ENCODE measurements around the gene STOML1. TPM values are rescaled to one million over a fixed set of nuclear protein-coding genes. Genes with fewer than 3 reads are reported as not detected.

The STOML1 gene
- total and polyA plus RNA-seq, 9 of the 15 experiments (the other 6 are each of a cell fraction or from before 2014, with no cell fraction given) = 0.25 to 9.7 (median 4.6) TPM

DNA sequence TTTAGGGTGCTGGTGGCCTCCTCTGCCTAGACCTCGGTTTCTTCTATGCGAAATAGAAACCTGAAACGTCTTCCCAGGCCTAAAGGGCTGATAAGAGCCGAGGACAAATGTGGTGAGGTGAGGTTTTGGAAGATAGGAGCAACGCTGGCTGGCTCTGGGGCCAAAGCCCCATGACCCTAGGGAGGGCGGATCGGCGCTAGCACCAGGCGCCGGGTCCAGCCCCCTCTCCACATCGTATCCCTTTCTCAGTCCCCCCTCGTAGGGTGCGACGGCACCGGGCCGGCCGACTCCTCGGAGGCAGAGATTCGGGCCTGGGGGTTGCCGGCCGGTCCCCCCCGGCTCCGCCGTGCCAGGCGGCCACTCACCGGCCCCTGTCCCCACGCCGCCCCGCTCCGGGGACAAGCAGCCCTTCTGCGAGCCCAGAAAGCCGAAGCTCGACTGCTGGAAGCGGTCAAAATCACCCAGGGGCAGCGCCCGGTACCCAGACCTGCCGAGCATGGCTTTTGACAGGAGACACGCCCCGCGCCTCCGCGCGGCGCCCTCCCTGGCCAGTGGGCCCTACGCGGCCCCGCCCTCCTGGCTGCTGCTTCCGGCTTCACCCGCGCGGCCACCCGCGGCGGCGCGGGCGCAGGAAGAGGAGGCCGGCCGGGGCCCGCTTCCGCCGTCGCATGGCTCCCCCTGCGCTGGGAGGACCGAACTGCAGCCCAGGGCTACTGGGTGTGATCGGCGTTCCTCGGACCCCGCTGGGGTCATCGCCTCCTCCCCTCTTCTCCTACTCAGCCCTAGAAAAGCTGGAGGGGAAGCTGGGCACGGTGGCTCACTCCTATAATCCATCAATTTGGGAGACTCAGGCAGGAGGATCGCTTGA is at the start of gene STOML1 (continued):
- TF ChIP-seq, protein P1, sequence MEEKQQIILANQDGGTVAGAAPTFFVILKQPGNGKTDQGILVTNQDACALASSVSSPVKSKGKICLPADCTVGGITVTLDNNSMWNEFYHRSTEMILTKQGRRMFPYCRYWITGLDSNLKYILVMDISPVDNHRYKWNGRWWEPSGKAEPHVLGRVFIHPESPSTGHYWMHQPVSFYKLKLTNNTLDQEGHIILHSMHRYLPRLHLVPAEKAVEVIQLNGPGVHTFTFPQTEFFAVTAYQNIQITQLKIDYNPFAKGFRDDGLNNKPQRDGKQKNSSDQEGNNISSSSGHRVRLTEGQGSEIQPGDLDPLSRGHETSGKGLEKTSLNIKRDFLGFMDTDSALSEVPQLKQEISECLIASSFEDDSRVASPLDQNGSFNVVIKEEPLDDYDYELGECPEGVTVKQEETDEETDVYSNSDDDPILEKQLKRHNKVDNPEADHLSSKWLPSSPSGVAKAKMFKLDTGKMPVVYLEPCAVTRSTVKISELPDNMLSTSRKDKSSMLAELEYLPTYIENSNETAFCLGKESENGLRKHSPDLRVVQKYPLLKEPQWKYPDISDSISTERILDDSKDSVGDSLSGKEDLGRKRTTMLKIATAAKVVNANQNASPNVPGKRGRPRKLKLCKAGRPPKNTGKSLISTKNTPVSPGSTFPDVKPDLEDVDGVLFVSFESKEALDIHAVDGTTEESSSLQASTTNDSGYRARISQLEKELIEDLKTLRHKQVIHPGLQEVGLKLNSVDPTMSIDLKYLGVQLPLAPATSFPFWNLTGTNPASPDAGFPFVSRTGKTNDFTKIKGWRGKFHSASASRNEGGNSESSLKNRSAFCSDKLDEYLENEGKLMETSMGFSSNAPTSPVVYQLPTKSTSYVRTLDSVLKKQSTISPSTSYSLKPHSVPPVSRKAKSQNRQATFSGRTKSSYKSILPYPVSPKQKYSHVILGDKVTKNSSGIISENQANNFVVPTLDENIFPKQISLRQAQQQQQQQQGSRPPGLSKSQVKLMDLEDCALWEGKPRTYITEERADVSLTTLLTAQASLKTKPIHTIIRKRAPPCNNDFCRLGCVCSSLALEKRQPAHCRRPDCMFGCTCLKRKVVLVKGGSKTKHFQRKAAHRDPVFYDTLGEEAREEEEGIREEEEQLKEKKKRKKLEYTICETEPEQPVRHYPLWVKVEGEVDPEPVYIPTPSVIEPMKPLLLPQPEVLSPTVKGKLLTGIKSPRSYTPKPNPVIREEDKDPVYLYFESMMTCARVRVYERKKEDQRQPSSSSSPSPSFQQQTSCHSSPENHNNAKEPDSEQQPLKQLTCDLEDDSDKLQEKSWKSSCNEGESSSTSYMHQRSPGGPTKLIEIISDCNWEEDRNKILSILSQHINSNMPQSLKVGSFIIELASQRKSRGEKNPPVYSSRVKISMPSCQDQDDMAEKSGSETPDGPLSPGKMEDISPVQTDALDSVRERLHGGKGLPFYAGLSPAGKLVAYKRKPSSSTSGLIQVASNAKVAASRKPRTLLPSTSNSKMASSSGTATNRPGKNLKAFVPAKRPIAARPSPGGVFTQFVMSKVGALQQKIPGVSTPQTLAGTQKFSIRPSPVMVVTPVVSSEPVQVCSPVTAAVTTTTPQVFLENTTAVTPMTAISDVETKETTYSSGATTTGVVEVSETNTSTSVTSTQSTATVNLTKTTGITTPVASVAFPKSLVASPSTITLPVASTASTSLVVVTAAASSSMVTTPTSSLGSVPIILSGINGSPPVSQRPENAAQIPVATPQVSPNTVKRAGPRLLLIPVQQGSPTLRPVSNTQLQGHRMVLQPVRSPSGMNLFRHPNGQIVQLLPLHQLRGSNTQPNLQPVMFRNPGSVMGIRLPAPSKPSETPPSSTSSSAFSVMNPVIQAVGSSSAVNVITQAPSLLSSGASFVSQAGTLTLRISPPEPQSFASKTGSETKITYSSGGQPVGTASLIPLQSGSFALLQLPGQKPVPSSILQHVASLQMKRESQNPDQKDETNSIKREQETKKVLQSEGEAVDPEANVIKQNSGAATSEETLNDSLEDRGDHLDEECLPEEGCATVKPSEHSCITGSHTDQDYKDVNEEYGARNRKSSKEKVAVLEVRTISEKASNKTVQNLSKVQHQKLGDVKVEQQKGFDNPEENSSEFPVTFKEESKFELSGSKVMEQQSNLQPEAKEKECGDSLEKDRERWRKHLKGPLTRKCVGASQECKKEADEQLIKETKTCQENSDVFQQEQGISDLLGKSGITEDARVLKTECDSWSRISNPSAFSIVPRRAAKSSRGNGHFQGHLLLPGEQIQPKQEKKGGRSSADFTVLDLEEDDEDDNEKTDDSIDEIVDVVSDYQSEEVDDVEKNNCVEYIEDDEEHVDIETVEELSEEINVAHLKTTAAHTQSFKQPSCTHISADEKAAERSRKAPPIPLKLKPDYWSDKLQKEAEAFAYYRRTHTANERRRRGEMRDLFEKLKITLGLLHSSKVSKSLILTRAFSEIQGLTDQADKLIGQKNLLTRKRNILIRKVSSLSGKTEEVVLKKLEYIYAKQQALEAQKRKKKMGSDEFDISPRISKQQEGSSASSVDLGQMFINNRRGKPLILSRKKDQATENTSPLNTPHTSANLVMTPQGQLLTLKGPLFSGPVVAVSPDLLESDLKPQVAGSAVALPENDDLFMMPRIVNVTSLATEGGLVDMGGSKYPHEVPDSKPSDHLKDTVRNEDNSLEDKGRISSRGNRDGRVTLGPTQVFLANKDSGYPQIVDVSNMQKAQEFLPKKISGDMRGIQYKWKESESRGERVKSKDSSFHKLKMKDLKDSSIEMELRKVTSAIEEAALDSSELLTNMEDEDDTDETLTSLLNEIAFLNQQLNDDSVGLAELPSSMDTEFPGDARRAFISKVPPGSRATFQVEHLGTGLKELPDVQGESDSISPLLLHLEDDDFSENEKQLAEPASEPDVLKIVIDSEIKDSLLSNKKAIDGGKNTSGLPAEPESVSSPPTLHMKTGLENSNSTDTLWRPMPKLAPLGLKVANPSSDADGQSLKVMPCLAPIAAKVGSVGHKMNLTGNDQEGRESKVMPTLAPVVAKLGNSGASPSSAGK (IDR thresholded peaks at IDR 0.05) = no peak
- TF ChIP-seq ZNF146 (CRISPR knock-in tag; IDR thresholded peaks at IDR 0.05; ENCODE audit: unreplicated experiment) (no peak), BDP1 (IDR thresholded peaks at IDR 0.05; ENCODE audit: insufficient read depth, insufficient read length) (no peak), KLF16 (IDR thresholded peaks at IDR 0.05) (peak; percentile 46; the same call in 1 of the 2 replicates), BCOR (IDR thresholded peaks at IDR 0.05) (no peak), NR1H2 (CRISPR knock-in tag; IDR thresholded peaks at IDR 0.05) (no peak), SREBF1 (IDR thresholded peaks at IDR 0.05; ENCODE audit: borderline replicate concordance, low read depth, low read length) (no peak; the same call in 1 of the 2 replicates), EGR1 (conservative IDR thresholded peaks at IDR 0.05) (no peak; the same call in 1 of the 2 replicates), MAZ (CRISPR knock-in tag; conservative IDR thresholded peaks at IDR 0.05 in 1 of 2, IDR thresholded peaks at IDR 0.05 in 1 of 2) (peak; percentile 80 to 89), FOXK2 (conservative IDR thresholded peaks at IDR 0.05 in 1 of 2, IDR thresholded peaks at IDR 0.05 in 1 of 2; ENCODE audit: low read depth in 2 of 2) (no peak), DNMT1 (IDR thresholded peaks at IDR 0.05) (no peak)
- TF ChIP-seq, protein P2, sequence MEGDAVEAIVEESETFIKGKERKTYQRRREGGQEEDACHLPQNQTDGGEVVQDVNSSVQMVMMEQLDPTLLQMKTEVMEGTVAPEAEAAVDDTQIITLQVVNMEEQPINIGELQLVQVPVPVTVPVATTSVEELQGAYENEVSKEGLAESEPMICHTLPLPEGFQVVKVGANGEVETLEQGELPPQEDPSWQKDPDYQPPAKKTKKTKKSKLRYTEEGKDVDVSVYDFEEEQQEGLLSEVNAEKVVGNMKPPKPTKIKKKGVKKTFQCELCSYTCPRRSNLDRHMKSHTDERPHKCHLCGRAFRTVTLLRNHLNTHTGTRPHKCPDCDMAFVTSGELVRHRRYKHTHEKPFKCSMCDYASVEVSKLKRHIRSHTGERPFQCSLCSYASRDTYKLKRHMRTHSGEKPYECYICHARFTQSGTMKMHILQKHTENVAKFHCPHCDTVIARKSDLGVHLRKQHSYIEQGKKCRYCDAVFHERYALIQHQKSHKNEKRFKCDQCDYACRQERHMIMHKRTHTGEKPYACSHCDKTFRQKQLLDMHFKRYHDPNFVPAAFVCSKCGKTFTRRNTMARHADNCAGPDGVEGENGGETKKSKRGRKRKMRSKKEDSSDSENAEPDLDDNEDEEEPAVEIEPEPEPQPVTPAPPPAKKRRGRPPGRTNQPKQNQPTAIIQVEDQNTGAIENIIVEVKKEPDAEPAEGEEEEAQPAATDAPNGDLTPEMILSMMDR (IDR thresholded peaks at IDR 0.05 in 2 of 3, conservative IDR thresholded peaks at IDR 0.05 in 1 of 3; ENCODE audit: insufficient read depth in 2 of 3, low read depth in 1 of 3, low read length in 3 of 3) = peak; percentile 85 to 92 (median 87)
- TF ChIP-seq, protein P3, sequence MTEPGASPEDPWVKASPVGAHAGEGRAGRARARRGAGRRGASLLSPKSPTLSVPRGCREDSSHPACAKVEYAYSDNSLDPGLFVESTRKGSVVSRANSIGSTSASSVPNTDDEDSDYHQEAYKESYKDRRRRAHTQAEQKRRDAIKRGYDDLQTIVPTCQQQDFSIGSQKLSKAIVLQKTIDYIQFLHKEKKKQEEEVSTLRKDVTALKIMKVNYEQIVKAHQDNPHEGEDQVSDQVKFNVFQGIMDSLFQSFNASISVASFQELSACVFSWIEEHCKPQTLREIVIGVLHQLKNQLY (CRISPR knock-in tag; conservative IDR thresholded peaks at IDR 0.05) = no peak
